ENCODE data around the gene KRT32.

The KRT32 gene

GRCh38 chr17:41417127-41417526 is 50.1 kb downstream of the KRT32 start:
- H3K27me3 ChIP-seq (ENCODE audit: control insufficient read depth, insufficient read depth, low read length), result no peaks in the 10 kb centered on the region
- H3K36me3 ChIP-seq (ENCODE audit: control insufficient read depth, insufficient read depth, low read length), result no peaks in the 10 kb centered on the region
- H3K27ac ChIP-seq (ENCODE audit: low read depth, low read length), result no peak overlapping the region
- no peak overlapping the region for H3K9ac ChIP-seq (ENCODE audit: low read length)
- H3K4me1 ChIP-seq (ENCODE audit: control insufficient read depth, insufficient read depth, low read length), result peaks cover 8% of the 10 kb centered on the region
- no peak overlapping the region for H3K4me3 ChIP-seq (ENCODE audit: low read length)

- peaks cover 2% of the 10 kb centered on the region for H3K4me1 ChIP-seq (ENCODE audit: control insufficient read depth, insufficient read depth, low read length)
- H3K27ac ChIP-seq (ENCODE audit: low read depth, low read length), result no peak overlapping the region
- H3K27me3 ChIP-seq (ENCODE audit: control insufficient read depth, insufficient read depth, low read length), result no peaks in the 10 kb centered on the region
- H3K36me3 ChIP-seq (ENCODE audit: control insufficient read depth, insufficient read depth, low read length), result no peaks in the 10 kb centered on the region
- no peak overlapping the region for H3K4me3 ChIP-seq (ENCODE audit: low read length)
- H3K9ac ChIP-seq (ENCODE audit: low read length), result no peak overlapping the region
Measured at GRCh38 chr17:41416479-41416878, 50.7 kb downstream of the KRT32 start.

- Histone ChIP-seq H3K9ac (ENCODE audit: low read length) (no peak overlapping the region), H3K4me3 (ENCODE audit: low read length) (no peak overlapping the region), H3K4me1 (ENCODE audit: control insufficient read depth, insufficient read depth, low read length) (no peaks in the 10 kb centered on the region), H3K36me3 (ENCODE audit: control insufficient read depth, insufficient read depth, low read length) (no peaks in the 10 kb centered on the region), H3K27ac (ENCODE audit: low read depth, low read length) (no peak overlapping the region), H3K27me3 (ENCODE audit: control insufficient read depth, insufficient read depth, low read length) (no peaks in the 10 kb centered on the region)
Measured at GRCh38 chr17:41415833-41416335, 51.3 kb downstream of the KRT32 start.

DNA sequence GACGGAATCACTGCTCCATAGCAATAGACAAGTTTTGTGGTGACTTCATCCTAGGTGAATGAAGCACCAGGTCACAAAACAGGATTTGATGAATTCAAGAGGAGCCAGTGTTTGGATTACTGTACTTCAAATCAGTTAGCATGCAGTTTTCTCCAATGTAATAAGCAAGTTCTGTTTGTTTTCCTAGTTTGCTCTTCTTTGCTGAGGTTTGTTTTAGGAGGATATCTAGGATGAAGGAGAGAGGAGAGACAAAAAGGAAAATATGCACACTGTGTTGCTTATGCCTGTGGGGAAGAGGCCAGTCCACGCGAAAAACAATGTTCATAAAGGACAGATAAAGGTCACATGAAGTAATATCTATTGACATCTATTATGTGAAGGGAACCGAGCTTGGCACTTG is 51.8 kb downstream of the KRT32 start:
- Histone ChIP-seq H3K4me1 (ENCODE audit: control insufficient read depth, insufficient read depth, low read length) (no peaks in the 10 kb centered on the region), H3K36me3 (ENCODE audit: control insufficient read depth, insufficient read depth, low read length) (no peaks in the 10 kb centered on the region), H3K9ac (ENCODE audit: low read length) (no peak overlapping the region), H3K27ac (ENCODE audit: low read depth, low read length) (no peak overlapping the region), H3K27me3 (ENCODE audit: control insufficient read depth, insufficient read depth, low read length) (no peaks in the 10 kb centered on the region), H3K4me3 (ENCODE audit: low read length) (no peak overlapping the region)

GRCh38 chr17:41413982-41414381 is 53.2 kb downstream of the KRT32 start:
- no peaks in the 10 kb centered on the region for H3K36me3 ChIP-seq (ENCODE audit: control insufficient read depth, insufficient read depth, low read length)
- H3K4me3 ChIP-seq (ENCODE audit: low read length), result no peak overlapping the region
- no peak overlapping the region for H3K27ac ChIP-seq (ENCODE audit: low read depth, low read length)
- H3K27me3 ChIP-seq (ENCODE audit: control insufficient read depth, insufficient read depth, low read length), result no peaks in the 10 kb centered on the region
- no peak overlapping the region for H3K9ac ChIP-seq (ENCODE audit: low read length)
- H3K4me1 ChIP-seq (ENCODE audit: control insufficient read depth, insufficient read depth, low read length), result no peaks in the 10 kb centered on the region

- Histone ChIP-seq H3K4me3 (ENCODE audit: low read length) (no peak overlapping the region), H3K27me3 (ENCODE audit: control insufficient read depth, insufficient read depth, low read length) (no peaks in the 10 kb centered on the region)
Measured at GRCh38 chr17:41413353-41413957, 53.7 kb downstream of the KRT32 start.

DNA sequence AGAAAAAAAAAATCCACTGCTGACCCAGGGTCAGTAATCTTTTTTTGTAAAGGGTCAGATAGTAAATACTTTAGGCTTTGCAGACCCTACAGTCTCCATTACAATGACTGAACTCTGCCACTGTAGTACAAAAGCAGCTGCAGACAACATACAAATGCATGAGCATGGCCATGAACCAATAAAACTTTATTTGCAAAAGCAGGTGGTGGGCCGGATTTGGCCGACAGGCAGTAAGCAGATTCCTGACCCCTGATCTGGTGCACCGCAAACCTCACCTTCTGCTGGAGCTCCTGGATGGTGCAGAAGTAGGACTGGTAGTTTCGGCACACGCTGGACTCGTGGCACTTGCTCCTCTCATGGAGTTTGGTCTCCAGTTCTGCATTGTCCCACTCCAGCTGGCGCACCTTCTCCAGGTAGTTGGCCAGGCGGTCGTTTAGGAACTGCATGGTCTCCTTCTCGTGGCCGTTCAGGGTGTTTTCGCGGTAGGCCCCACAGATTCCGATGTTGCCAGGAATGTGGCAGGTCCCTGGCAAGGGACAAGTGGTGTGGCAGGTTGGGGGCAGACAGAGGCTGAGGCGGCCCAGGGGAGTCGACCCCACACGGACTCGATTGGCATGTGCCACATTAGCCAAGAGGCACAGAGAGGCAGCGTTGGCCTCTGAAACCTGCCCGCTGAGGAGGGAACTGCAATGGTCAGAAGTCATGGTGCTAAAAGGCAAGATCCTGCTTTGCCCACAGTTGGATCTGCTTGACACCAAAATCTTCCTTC is 55.9 kb downstream of the KRT32 start:
- no peaks in the 10 kb centered on the region for H3K27me3 ChIP-seq (ENCODE audit: control insufficient read depth, insufficient read depth, low read length)
- H3K27ac ChIP-seq (ENCODE audit: low read depth, low read length), result no peak overlapping the region

More at GRCh38 chr17:41413353-41413957, 53.7 kb downstream of the KRT32 start:
- Histone ChIP-seq H3K9ac (ENCODE audit: low read length) (no peak overlapping the region), H3K27ac (ENCODE audit: low read depth, low read length) (no peak overlapping the region), H3K36me3 (ENCODE audit: control insufficient read depth, insufficient read depth, low read length) (no peaks in the 10 kb centered on the region), H3K4me1 (ENCODE audit: control insufficient read depth, insufficient read depth, low read length) (no peaks in the 10 kb centered on the region)

More for the DNA sequence above, 55.9 kb downstream of the KRT32 start:
- Histone ChIP-seq H3K9ac (ENCODE audit: low read length) (no peak overlapping the region), H3K4me1 (ENCODE audit: control insufficient read depth, insufficient read depth, low read length) (no peaks in the 10 kb centered on the region), H3K4me3 (ENCODE audit: low read length) (no peak overlapping the region), H3K36me3 (ENCODE audit: control insufficient read depth, insufficient read depth, low read length) (no peaks in the 10 kb centered on the region)

Data from rectal smooth muscle tissue (tissue), 1 donor.